VCaP (cell line): ENCODE measurements around the gene PTBP2.

Experiments used
- H3K27ac ChIP-seq: fragments of 450-650 bp; 2 replicates; pipeline ENCODE4 v1.5.1; 2017
- TF ChIP-seq, protein P1 (sequence below): fragments of 450-650 bp; conservative IDR thresholded peaks from 2 replicates; pipeline ENCODE4 v1.5.1; 2017; ENCODE audit warnings: mild to moderate bottlenecking, moderate library complexity

The PTBP2 gene

DNA sequence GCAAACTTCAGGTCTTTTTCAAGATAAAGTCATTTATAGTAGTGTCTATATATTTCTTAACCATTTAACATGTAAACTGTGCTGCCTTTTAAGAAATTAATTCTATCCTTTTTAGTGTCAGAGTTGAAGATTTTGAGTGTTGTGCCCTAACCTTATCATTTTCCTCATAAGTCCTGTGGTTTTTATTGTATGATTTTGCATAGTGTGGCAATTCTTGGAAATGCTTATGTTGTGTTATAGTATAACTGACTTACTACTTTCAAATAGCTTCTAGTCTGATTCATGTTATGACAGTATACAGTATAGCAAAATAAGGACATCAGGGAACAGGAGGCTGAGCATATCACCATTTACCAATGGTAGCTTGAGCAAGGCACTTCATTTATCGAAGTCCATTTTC lies 99.1 kb downstream of the PTBP2 start:
- TF ChIP-seq, protein P1, sequence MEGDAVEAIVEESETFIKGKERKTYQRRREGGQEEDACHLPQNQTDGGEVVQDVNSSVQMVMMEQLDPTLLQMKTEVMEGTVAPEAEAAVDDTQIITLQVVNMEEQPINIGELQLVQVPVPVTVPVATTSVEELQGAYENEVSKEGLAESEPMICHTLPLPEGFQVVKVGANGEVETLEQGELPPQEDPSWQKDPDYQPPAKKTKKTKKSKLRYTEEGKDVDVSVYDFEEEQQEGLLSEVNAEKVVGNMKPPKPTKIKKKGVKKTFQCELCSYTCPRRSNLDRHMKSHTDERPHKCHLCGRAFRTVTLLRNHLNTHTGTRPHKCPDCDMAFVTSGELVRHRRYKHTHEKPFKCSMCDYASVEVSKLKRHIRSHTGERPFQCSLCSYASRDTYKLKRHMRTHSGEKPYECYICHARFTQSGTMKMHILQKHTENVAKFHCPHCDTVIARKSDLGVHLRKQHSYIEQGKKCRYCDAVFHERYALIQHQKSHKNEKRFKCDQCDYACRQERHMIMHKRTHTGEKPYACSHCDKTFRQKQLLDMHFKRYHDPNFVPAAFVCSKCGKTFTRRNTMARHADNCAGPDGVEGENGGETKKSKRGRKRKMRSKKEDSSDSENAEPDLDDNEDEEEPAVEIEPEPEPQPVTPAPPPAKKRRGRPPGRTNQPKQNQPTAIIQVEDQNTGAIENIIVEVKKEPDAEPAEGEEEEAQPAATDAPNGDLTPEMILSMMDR: no peak
- H3K27ac ChIP-seq: no peak overlapping the region

GRCh38 chr1:96825231-96825630 lies 103.6 kb downstream of the PTBP2 start:
- H3K27ac ChIP-seq: no peak overlapping the region
- TF ChIP-seq, protein P1: no peak

GRCh38 chr1:96825950-96826576 lies 104.5 kb downstream of the PTBP2 start:
- TF ChIP-seq, protein P1: no peak
- no peak overlapping the region for H3K27ac ChIP-seq

- no peak overlapping the region for H3K27ac ChIP-seq
- TF ChIP-seq, protein P1: no peak
Measured at GRCh38 chr1:96833376-96833775, 111.8 kb downstream of the PTBP2 start.

GRCh38 chr1:96834986-96835385 lies 113.4 kb downstream of the PTBP2 start:
- no peak overlapping the region for H3K27ac ChIP-seq

DNA sequence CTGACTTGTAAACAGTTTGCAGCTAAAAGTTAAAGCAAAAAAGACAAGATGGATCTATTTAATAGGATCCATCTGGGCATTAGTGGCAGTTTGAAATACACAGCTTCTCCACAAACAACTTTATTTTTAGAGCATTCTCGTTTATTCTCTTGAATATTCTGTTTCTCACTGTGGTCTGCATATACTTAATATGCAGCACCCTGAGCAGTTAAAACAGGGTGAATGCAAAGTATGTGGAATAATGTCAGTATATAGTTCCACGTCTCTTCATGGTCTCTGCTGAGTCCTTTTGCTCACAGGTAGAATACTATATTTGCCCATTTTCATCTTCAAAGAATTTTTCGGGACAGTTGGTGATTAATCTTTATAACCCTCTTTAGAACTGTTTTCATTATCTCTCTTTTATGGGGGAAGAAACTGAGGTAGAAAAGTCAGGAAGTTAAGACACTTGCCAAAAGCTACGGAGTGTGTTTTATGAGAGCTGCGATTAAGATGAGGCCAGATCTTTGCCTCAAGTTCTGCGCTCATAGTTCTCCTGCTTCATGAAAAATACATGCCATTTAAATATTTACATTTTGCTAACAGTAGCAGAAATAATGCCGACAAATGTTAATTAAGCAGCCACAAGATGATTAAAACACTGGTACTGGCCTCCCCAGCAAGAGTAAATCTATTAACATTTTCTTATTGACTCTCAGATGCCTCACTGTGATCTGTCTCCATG lies 115.6 kb downstream of the PTBP2 start:
- H3K27ac ChIP-seq: no peak overlapping the region
- TF ChIP-seq, protein P1: no peak

More at GRCh38 chr1:96834986-96835385, 113.4 kb downstream of the PTBP2 start:
- TF ChIP-seq, protein P1: no peak

- TF ChIP-seq, protein P1: no peak
- H3K27ac ChIP-seq: no peak overlapping the region
Measured at GRCh38 chr1:96837781-96838216, 116.2 kb downstream of the PTBP2 start.
